GM12878 (cell line): ENCODE measurements around the gene EPHB1. TPM values are rescaled to one million over a fixed set of nuclear protein-coding genes. Genes with fewer than 3 reads are reported as not detected.

Experiments
- ATAC-seq: fragments of 200-7000 bp; cut with Tn5 transposase; 3 replicates; pipeline ENCODE4 v1.9.1; 2020; ENCODE audit warnings: mild to moderate bottlenecking, moderate library complexity
- BruUV-seq: library from RNA; stranded (reverse); fragments of 400-500 nt; replicated peaks from 2 replicates; lab custom pipeline; 2021; lab: Mats Ljungman, UMichigan
- CTCF ChIA-PET: fragments of 300-600 bp; sonication (Branson Sonifier 250); formaldehyde crosslinking; extraction: SDS; loops from one replicate; lab custom pipeline; 2021; ENCODE audit warnings: inconsistent platforms; lab: Yijun Ruan, JAX
- POLR2A ChIA-PET: fragments of 350-600 bp; formaldehyde crosslinking; extraction: SDS; loops from one replicate; lab custom pipeline; 2021; ENCODE audit warnings: inconsistent platforms; lab: Charles Lee
- RAD21 ChIA-PET: fragments of 300-600 bp; sonication (Branson Sonifier 250); formaldehyde crosslinking; loops from one replicate; lab custom pipeline; 2023; ENCODE audit warnings: antibody characterized with exemption; ENCODE audit not compliant: unreplicated experiment; lab: Charles Lee
- SMC1A ChIA-PET: fragments of 300-600 bp; sonication (Branson Sonifier 250); formaldehyde crosslinking; loops from one replicate; lab custom pipeline; 2023; ENCODE audit not compliant: unreplicated experiment, uncharacterized antibody; lab: Charles Lee
- DNase-seq: peaks from one replicate; pipeline ENCODE4 v3.0.0-alpha.2; 2011; ENCODE audit warnings: low read depth, low spot score
- FAIRE-seq: peaks from 3 replicates; lab custom pipeline; 2011; peaks lifted over from hg19 to GRCh38; lab: Jason Lieb, UNC
- H2AFZ ChIP-seq: 2 replicates; pipeline ENCODE4 v1.6.0; 2011; ENCODE audit warnings: low read depth, low read length, control low read depth; ENCODE audit not compliant: control insufficient read depth
- H3K27ac ChIP-seq: 2 replicates; pipeline ENCODE4 v1.5.1; 2011; ENCODE audit warnings: control low read depth; ENCODE audit not compliant: control insufficient read depth, insufficient read depth
- H3K27me3 ChIP-seq, 2 experiments: replicated peaks in 1 of 2; 2 replicates each; pipeline versions ENCODE4 v1.6.0 to v1.6.1; 2011; ENCODE audit warnings: low read length in 1 of 2; ENCODE audit not compliant: control insufficient read depth in 2 of 2, insufficient read depth in 2 of 2
- H3K36me3 ChIP-seq, 2 experiments: 2 replicates each; pipeline ENCODE4 v1.5.1; 2011; ENCODE audit warnings: low read length in 1 of 2; ENCODE audit not compliant: control insufficient read depth in 2 of 2, insufficient read depth in 2 of 2
- H3K4me1 ChIP-seq: 2 replicates; pipeline ENCODE4 v1.6.1; 2011; ENCODE audit warnings: mild to moderate bottlenecking, low read length, moderate library complexity, mixed read lengths; ENCODE audit not compliant: control insufficient read depth, insufficient read depth
- H3K4me2 ChIP-seq: 2 replicates; pipeline ENCODE4 v1.6.0; 2011; ENCODE audit warnings: control low read depth; ENCODE audit not compliant: control insufficient read depth, insufficient read depth
- H3K4me3 ChIP-seq: fragments of 200-600 bp; sonication (generic); 2 replicates; pipeline ENCODE4 v1.5.1; 2016
- H3K79me2 ChIP-seq: 2 replicates; pipeline ENCODE4 v1.6.0; 2011; ENCODE audit warnings: low read length; ENCODE audit not compliant: control insufficient read depth, insufficient read depth
- H3K9ac ChIP-seq: 2 replicates; pipeline ENCODE4 v1.8.0; 2011; ENCODE audit warnings: low read length, control low read depth, mixed read lengths; ENCODE audit not compliant: control insufficient read depth, insufficient read depth
- H3K9me3 ChIP-seq: replicated peaks from 3 replicates; pipeline ENCODE4 v1.5.1; 2011; ENCODE audit warnings: mild to moderate bottlenecking, low read length; ENCODE audit not compliant: control insufficient read depth, insufficient read depth
- H4K20me1 ChIP-seq: 2 replicates; pipeline ENCODE4 v1.6.0; 2011; ENCODE audit not compliant: control insufficient read depth, insufficient read depth
- GATAD2B ChIP-seq: fragments of 450-650 bp; conservative IDR thresholded peaks from 2 replicates; pipeline ENCODE4 v1.6.1; 2017; ENCODE audit warnings: low read depth, mild to moderate bottlenecking, moderate library complexity
- RB1 ChIP-seq: fragments of 450-650 bp; formaldehyde crosslinking; IDR thresholded peaks from 2 replicates; pipeline ENCODE4 v1.6.1; 2017; ENCODE audit warnings: mild to moderate bottlenecking, borderline replicate concordance
- SREBF2 ChIP-seq: IDR thresholded peaks from 2 replicates; pipeline ENCODE4 v1.6.1; 2012; ENCODE audit warnings: mild to moderate bottlenecking, low read length
- SRF ChIP-seq, 2 experiments: IDR thresholded peaks; 2 replicates each; pipeline ENCODE4 v1.6.1; 2011; ENCODE audit warnings: low read depth in 2 of 2, low read length in 2 of 2, mild to moderate bottlenecking in 1 of 2, moderate library complexity in 1 of 2
- ZBTB40 ChIP-seq: fragments of 450-650 bp; IDR thresholded peaks from 2 replicates; pipeline ENCODE4 v1.6.1; 2016; ENCODE audit warnings: mild to moderate bottlenecking, moderate library complexity, borderline replicate concordance
- WGBS: methylation state at CpG from one replicate; pipeline ENCODE4 v1.1.6; 2016; ENCODE audit warnings: low lambda C conversion rate; ENCODE audit not compliant: insufficient replicate concordance, insufficient coverage; ENCODE audit errors: missing lambda C conversion rate; 5-methylcytosine and 5-hydroxymethylcytosine counted together
- in situ Hi-C: fragments of 300-500 bp; cut with MboI; formaldehyde crosslinking; loops from 9 replicates; pipeline ENCODE4 v1.14.3; 2018; ENCODE audit warnings: mixed read lengths
- intact Hi-C: fragments of 100-400 bp; cut with micrococcal nuclease; formaldehyde crosslinking; loops from one replicate; pipeline ENCODE4 v1.14.2; 2022; ENCODE audit not compliant: unreplicated experiment
- polyA plus RNA-seq, 11 experiments: library from polyadenylated mRNA; depleted of rRNA in 4 of 11; unstranded in 6 of 11; stranded (reverse) in 5 of 11; fragments of >200 nt; fragmentation: Nextera tagmentation in 4 of 11; fragmentation: Illumina TruSeq in 1 of 11; extraction: Ambion mirVana in 4 of 11; extraction: Trizol in 1 of 11; gene quantifications; 1 replicate in 1 of 11; 2 replicates in 10 of 11; pipeline versions ENCODE4 v1.2.1 to v1.2.3, GENCODE V29; 2011 to 2016; ENCODE audit warnings: inconsistent platforms in 2 of 11, missing spikeins in 2 of 11, low read depth in 1 of 11
- total RNA-seq, 4 experiments: library from RNA; depleted of rRNA in 3 of 4; stranded (reverse); fragments of >200 nt in 3 of 4; fragmentation: Illumina TruSeq in 1 of 4; extraction: Trizol in 1 of 4; gene quantifications; 2 replicates each; pipeline versions ENCODE4 v1.2.1 to v1.2.3, GENCODE V29; 2013 to 2021
- TF ChIP-seq, protein P1 (sequence below): fragments of 450-650 bp; conservative IDR thresholded peaks from 2 replicates; pipeline ENCODE4 v1.6.1; 2017; ENCODE audit warnings: mild to moderate bottlenecking, moderate library complexity

EPHB1 gene
- total and polyA plus RNA-seq, 10 of the 15 experiments (the other 5 are each of a cell fraction or from before 2014, with no cell fraction given): 0.33 to 23.8 (median 1.2) TPM

DNA sequence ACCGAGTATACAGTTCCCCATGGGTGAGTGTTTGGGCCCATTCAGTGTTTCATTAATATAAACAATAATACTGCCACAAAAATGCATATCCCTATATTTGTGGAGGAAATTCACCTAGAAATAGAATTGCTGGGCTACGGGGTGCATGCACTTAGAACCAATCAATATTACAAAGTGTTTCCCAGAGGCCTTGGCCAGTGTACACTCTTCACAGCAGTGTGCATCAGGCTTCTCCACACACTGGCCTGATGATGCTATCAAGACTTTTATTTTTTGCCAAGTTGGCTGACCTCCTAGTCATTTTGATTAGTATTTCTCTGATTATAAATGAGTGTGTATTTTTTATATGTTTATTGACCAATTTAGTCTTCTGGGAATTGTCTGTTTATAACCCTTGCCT lies 323.7 kb downstream of the EPHB1 start:
- Histone ChIP-seq H3K4me1 (no peaks in the 10 kb centered on the region), H3K9ac (no peak overlapping the region), H4K20me1 (no peaks in the 10 kb centered on the region; the same call in 1 of the 2 replicates), H3K27me3 (no peaks in the 10 kb centered on the region), H3K4me3 (no peak overlapping the region), H3K9me3 (no peaks in the 10 kb centered on the region), H3K27ac (no peak overlapping the region), H3K36me3 (no peaks in the 10 kb centered on the region; a peak in 1 of 4 replicates), H2AFZ (no peak overlapping the region), H3K79me2 (no peaks in the 10 kb centered on the region), H3K4me2 (no peak overlapping the region)
- in situ Hi-C loops: no loop called here
- ChIA-PET CTCF (no interaction called here), SMC1A (interaction anchor here (1.5 kb wide), 1 partner anchor 74 kb away, joined by 3 read pairs; no protein-coding TSS in a partner anchor), RAD21 (no interaction called here), POLR2A (no interaction called here)
- no TSS peak for BruUV-seq
- ATAC-seq (no peak), DNase-seq (no peak), FAIRE-seq (no peak)
- intact Hi-C loops: no loop called here
- 27% methylated on average over 2 of the region's 2 CpGs for WGBS
- TF ChIP-seq RB1 (no peak), SREBF2 (no peak), GATAD2B (no peak), ZBTB40 (no peak), SRF (IDR thresholded peaks at IDR 0.05; ENCODE audit: low read depth in 2 of 2, low read length in 2 of 2) (no peak)
- TF ChIP-seq, protein P1, sequence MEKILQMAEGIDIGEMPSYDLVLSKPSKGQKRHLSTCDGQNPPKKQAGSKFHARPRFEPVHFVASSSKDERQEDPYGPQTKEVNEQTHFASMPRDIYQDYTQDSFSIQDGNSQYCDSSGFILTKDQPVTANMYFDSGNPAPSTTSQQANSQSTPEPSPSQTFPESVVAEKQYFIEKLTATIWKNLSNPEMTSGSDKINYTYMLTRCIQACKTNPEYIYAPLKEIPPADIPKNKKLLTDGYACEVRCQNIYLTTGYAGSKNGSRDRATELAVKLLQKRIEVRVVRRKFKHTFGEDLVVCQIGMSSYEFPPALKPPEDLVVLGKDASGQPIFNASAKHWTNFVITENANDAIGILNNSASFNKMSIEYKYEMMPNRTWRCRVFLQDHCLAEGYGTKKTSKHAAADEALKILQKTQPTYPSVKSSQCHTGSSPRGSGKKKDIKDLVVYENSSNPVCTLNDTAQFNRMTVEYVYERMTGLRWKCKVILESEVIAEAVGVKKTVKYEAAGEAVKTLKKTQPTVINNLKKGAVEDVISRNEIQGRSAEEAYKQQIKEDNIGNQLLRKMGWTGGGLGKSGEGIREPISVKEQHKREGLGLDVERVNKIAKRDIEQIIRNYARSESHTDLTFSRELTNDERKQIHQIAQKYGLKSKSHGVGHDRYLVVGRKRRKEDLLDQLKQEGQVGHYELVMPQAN: no peak
